ENCODE results near the gene KANSL2. TPM values are rescaled to one million over a fixed set of nuclear protein-coding genes. Genes with fewer than 3 reads are reported as not detected.

KANSL2 gene
- total and polyA plus RNA-seq, 9 of the 15 experiments (the other 6 are each of a cell fraction or from before 2014, with no cell fraction given) = 41.1 to 89.8 (median 55.4) TPM

DNA sequence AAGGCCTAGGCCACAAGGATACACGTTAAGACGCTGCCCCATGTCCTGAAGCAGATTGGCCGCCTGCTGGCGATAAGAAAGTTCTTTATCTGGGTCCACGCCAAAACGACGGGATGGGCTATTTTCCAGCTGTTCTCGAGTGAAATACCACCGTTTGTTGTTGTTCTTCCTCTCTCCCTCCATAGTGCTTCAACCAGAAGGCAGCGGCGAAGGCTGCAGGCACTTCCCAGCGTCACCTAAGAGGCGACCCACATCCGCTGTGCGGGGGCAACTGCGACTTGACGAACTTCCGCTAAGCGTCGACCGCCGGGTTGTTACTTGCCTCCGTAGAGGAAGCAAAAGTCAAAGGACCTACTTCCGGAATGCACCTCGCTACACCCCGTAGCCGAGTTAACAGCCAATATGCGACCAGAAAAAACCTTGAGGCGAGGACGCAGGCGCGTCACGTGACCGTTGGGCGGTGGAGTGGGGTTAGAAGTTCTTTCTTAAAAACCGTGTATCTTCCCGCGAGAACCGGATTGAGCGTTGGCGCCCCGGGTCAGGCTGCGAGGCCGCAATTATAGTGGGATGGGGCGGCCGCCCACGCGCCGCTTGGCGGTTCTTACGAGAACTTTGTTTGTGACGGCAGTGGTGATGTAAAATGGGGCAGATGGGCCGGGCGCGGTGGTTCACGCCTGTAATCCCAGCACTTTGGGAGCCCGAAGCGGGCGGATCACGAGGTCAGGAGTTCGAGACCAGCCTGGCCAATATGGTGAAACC lies 34.6 kb upstream of the KANSL2 start, which contains the start of gene CCNT1 (continued):
- TF ChIP-seq, protein P1, sequence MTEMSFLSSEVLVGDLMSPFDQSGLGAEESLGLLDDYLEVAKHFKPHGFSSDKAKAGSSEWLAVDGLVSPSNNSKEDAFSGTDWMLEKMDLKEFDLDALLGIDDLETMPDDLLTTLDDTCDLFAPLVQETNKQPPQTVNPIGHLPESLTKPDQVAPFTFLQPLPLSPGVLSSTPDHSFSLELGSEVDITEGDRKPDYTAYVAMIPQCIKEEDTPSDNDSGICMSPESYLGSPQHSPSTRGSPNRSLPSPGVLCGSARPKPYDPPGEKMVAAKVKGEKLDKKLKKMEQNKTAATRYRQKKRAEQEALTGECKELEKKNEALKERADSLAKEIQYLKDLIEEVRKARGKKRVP (CRISPR knock-in tag; IDR thresholded peaks at IDR 0.05) = 0 out of 2 replicates have a peak, but pooled peaks have one; percentile 7
- TF ChIP-seq, protein P2, sequence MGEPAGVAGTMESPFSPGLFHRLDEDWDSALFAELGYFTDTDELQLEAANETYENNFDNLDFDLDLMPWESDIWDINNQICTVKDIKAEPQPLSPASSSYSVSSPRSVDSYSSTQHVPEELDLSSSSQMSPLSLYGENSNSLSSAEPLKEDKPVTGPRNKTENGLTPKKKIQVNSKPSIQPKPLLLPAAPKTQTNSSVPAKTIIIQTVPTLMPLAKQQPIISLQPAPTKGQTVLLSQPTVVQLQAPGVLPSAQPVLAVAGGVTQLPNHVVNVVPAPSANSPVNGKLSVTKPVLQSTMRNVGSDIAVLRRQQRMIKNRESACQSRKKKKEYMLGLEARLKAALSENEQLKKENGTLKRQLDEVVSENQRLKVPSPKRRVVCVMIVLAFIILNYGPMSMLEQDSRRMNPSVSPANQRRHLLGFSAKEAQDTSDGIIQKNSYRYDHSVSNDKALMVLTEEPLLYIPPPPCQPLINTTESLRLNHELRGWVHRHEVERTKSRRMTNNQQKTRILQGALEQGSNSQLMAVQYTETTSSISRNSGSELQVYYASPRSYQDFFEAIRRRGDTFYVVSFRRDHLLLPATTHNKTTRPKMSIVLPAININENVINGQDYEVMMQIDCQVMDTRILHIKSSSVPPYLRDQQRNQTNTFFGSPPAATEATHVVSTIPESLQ (CRISPR knock-in tag; IDR thresholded peaks at IDR 0.05) = peak; percentile 91
- TF ChIP-seq U2AF2 (optimal IDR thresholded peaks at IDR 0.05; ENCODE audit: low read depth, low read length) = no peak
- TF ChIP-seq ELF2 (CRISPR knock-in tag; IDR thresholded peaks at IDR 0.05) = peak; percentile 91
- TF ChIP-seq ETV5 (CRISPR knock-in tag; IDR thresholded peaks at IDR 0.05; ENCODE audit: low read depth) = peak; percentile 97
- TF ChIP-seq ARID4B (CRISPR knock-in tag; IDR thresholded peaks at IDR 0.05) = peak; percentile 36
- 0 out of 4 replicates have a peak, but pooled peaks of 1 of the 2 experiments have one; percentile 33 for TF ChIP-seq MLLT1 (IDR thresholded peaks at IDR 0.05)
- no peak for TF ChIP-seq ZNF696 (CRISPR knock-in tag; conservative IDR thresholded peaks at IDR 0.05)
- TF ChIP-seq, protein P3, sequence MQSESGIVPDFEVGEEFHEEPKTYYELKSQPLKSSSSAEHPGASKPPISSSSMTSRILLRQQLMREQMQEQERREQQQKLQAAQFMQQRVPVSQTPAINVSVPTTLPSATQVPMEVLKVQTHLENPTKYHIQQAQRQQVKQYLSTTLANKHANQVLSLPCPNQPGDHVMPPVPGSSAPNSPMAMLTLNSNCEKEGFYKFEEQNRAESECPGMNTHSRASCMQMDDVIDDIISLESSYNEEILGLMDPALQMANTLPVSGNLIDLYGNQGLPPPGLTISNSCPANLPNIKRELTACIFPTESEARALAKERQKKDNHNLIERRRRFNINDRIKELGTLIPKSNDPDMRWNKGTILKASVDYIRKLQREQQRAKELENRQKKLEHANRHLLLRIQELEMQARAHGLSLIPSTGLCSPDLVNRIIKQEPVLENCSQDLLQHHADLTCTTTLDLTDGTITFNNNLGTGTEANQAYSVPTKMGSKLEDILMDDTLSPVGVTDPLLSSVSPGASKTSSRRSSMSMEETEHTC (IDR thresholded peaks at IDR 0.05) = peak; percentile 68; the same call in 1 of the 2 replicates
- 0 out of 2 replicates have a peak, but pooled peaks have one; percentile 38 for TF ChIP-seq ZNF143 (CRISPR knock-in tag; IDR thresholded peaks at IDR 0.05)
- TF ChIP-seq KDM5B (IDR thresholded peaks at IDR 0.05; ENCODE audit: insufficient replicate concordance, low read depth, low read length) = peak; percentile 79
- peak; percentile 21 for TF ChIP-seq FOS (IDR thresholded peaks at IDR 0.05; ENCODE audit: extremely low read depth, insufficient read length)
- TF ChIP-seq GMEB1 (CRISPR knock-in tag; IDR thresholded peaks at IDR 0.05) = peak; percentile 70
- TF ChIP-seq CBFA2T3 (IDR thresholded peaks at IDR 0.05) = 0 out of 2 replicates have a peak, but pooled peaks have one; percentile 13

Data from K562 (cell line).